HEK293 (cell line): ENCODE results near the gene HS3ST5.

Experiments
- CTCF ChIA-PET: fragments of 350-600 bp; formaldehyde crosslinking; extraction: SDS; loops from one replicate; lab custom pipeline; 2021; ENCODE audit warnings: antibody characterized with exemption; lab: Yijun Ruan, JAX
- POLR2A ChIA-PET: fragments of 300-600 bp; formaldehyde crosslinking; extraction: SDS; loops from one replicate; lab custom pipeline; 2020; ENCODE audit warnings: antibody characterized with exemption, inconsistent platforms; lab: Yijun Ruan, JAX
- H3K27ac ChIP-seq: fragments of 200-500 bp; sonication (Bioruptor generic); 2 replicates; pipeline ENCODE4 v1.5.1; 2014; ENCODE audit warnings: low read depth, low read length, control low read depth, inconsistent platforms; ENCODE audit errors: extremely low read depth
- H3K36me3 ChIP-seq, 2 experiments: fragments of 200-500 bp in 1 of 2; sonication (Bioruptor generic) in 1 of 2; 1 replicate in 1 of 2; 2 replicates in 1 of 2; pipeline ENCODE4 v1.5.1; 2014 to 2017; ENCODE audit warnings: inconsistent platforms in 2 of 2, low read length in 2 of 2; ENCODE audit not compliant: control insufficient read depth in 2 of 2, insufficient read depth in 1 of 2
- H3K4me1 ChIP-seq: fragments of 200-500 bp; sonication (Bioruptor generic); 2 replicates; pipeline ENCODE4 v1.5.1; 2014; ENCODE audit warnings: mild to moderate bottlenecking, low read length, inconsistent platforms; ENCODE audit not compliant: control insufficient read depth, insufficient read depth
- H3K4me3 ChIP-seq: 2 replicates; pipeline ENCODE4 v1.5.1; 2011; ENCODE audit warnings: low read depth, mild to moderate bottlenecking, control low read depth, low read length, moderate library complexity
- H3K9me3 ChIP-seq: fragments of 200-500 bp; sonication (Bioruptor generic); 2 replicates; pipeline ENCODE4 v1.5.1; 2014; ENCODE audit warnings: low read depth, low read length, inconsistent platforms; ENCODE audit not compliant: control insufficient read depth, insufficient read depth
- ATF2 ChIP-seq: fragments of 450-650 bp; formaldehyde crosslinking; IDR thresholded peaks from 2 replicates; pipeline ENCODE4 v1.5.1; 2016; ENCODE audit warnings: missing biosample characterization, missing genetic modification characterization, low read depth
- HOXC10 ChIP-seq: sonication (generic); formaldehyde crosslinking; IDR thresholded peaks from 2 replicates; pipeline ENCODE4 v1.8.1; 2023; ENCODE audit warnings: mild to moderate bottlenecking, missing genetic modification reagents
- HOXD13 ChIP-seq: sonication (generic); formaldehyde crosslinking; IDR thresholded peaks from 2 replicates; pipeline ENCODE4 v1.8.0; 2022; ENCODE audit warnings: missing genetic modification reagents, borderline replicate concordance
- INSM2 ChIP-seq: fragments of 450-650 bp; formaldehyde crosslinking; IDR thresholded peaks from 2 replicates; pipeline ENCODE4 v1.5.1; 2016; ENCODE audit warnings: missing biosample characterization, missing genetic modification characterization
- KLF16 ChIP-seq: fragments of 450-650 bp; formaldehyde crosslinking; IDR thresholded peaks from 2 replicates; pipeline ENCODE4 v1.5.1; 2017; ENCODE audit warnings: missing biosample characterization, missing genetic modification characterization
- ZBTB1 ChIP-seq: fragments of 450-650 bp; formaldehyde crosslinking; IDR thresholded peaks from 2 replicates; pipeline ENCODE4 v1.5.1; 2016; ENCODE audit warnings: missing biosample characterization, missing genetic modification characterization
- ZNF221 ChIP-seq: fragments of 450-650 bp; formaldehyde crosslinking; IDR thresholded peaks from 2 replicates; pipeline ENCODE4 v1.5.1; 2017; ENCODE audit warnings: missing biosample characterization, missing genetic modification characterization, borderline replicate concordance
- ZNF223 ChIP-seq: fragments of 450-650 bp; formaldehyde crosslinking; IDR thresholded peaks from 2 replicates; pipeline ENCODE4 v1.5.1; 2016; ENCODE audit warnings: missing biosample characterization, missing genetic modification characterization
- ZNF248 ChIP-seq: fragments of 450-650 bp; formaldehyde crosslinking; IDR thresholded peaks from 2 replicates; pipeline ENCODE4 v1.5.1; 2017; ENCODE audit warnings: missing biosample characterization, missing genetic modification characterization
- ZNF391 ChIP-seq: fragments of 450-650 bp; formaldehyde crosslinking; IDR thresholded peaks from 2 replicates; pipeline ENCODE4 v1.5.1; 2016; ENCODE audit warnings: low read depth, missing biosample characterization, missing genetic modification characterization, borderline replicate concordance
- ZNF449 ChIP-seq: fragments of 450-650 bp; formaldehyde crosslinking; IDR thresholded peaks from 2 replicates; pipeline ENCODE4 v1.5.1; 2017; ENCODE audit warnings: missing biosample characterization, mild to moderate bottlenecking, missing genetic modification characterization, moderate library complexity
- ZNF514 ChIP-seq: fragments of 450-650 bp; formaldehyde crosslinking; IDR thresholded peaks from 2 replicates; pipeline ENCODE4 v1.5.1; 2016; ENCODE audit warnings: missing biosample characterization, missing genetic modification characterization
- ZNF529 ChIP-seq: fragments of 450-650 bp; formaldehyde crosslinking; IDR thresholded peaks from 2 replicates; pipeline ENCODE4 v1.5.1; 2017; ENCODE audit warnings: missing genetic modification characterization, missing biosample characterization; ENCODE audit not compliant: insufficient replicate concordance
- ZNF549 ChIP-seq: fragments of 450-650 bp; IDR thresholded peaks from 2 replicates; pipeline ENCODE4 v1.5.1; 2018; ENCODE audit warnings: missing biosample characterization, missing genetic modification characterization, mild to moderate bottlenecking, inconsistent platforms, moderate library complexity
- ZNF626 ChIP-seq: fragments of 450-650 bp; sonication (Bioruptor Pico); formaldehyde crosslinking; IDR thresholded peaks from 2 replicates; pipeline ENCODE4 v1.5.1; 2018; ENCODE audit warnings: missing biosample characterization, missing genetic modification characterization, inconsistent platforms
- ZNF645 ChIP-seq: fragments of 450-650 bp; formaldehyde crosslinking; IDR thresholded peaks from 2 replicates; pipeline ENCODE4; 2016; ENCODE audit warnings: missing biosample characterization, missing genetic modification characterization
- ZNF670 ChIP-seq: fragments of 450-650 bp; formaldehyde crosslinking; IDR thresholded peaks from 2 replicates; pipeline ENCODE4 v1.5.1; 2016; ENCODE audit warnings: missing biosample characterization, missing genetic modification characterization, low read depth
- ZNF747 ChIP-seq: fragments of 450-650 bp; formaldehyde crosslinking; IDR thresholded peaks from 2 replicates; pipeline ENCODE4 v1.5.1; 2016; ENCODE audit warnings: missing biosample characterization, missing genetic modification characterization
- ZNF791 ChIP-seq: fragments of 450-650 bp; formaldehyde crosslinking; IDR thresholded peaks from 2 replicates; pipeline ENCODE4 v1.5.1; 2016; ENCODE audit warnings: missing biosample characterization, missing genetic modification characterization
- ZXDB ChIP-seq: fragments of 450-650 bp; formaldehyde crosslinking; IDR thresholded peaks from 2 replicates; pipeline ENCODE4 v1.5.1; 2016; ENCODE audit warnings: missing biosample characterization, missing genetic modification characterization
- TF ChIP-seq, protein P1 (sequence below): fragments of 450-650 bp; formaldehyde crosslinking; IDR thresholded peaks from 2 replicates; pipeline ENCODE4 v1.5.1; 2017; ENCODE audit warnings: missing biosample characterization, missing genetic modification characterization

Gene HS3ST5

GRCh38 chr6:114267897-114268296, 74.9 kb downstream of the HS3ST5 start (continued):
- no peak for TF ChIP-seq ZNF449 (tag by site-specific recombination)

DNA sequence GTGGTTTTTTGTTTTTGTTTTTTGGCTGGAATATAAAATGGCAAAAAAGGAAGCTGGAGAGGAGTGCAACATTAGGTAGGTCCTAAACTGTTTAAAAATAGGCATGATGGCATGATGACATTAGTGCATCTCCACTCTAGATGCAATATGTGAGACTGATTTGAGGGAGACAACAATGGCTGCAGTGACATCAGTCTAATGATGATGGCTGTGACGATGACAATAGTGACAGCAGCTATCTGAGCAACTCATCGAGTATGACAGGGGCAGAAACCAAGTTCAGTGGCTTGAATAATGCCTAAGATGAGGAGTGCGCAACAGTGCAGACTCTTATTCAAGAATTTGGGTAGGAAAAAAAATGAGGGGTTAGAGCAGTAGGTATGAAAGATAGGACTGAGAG, 82.0 kb downstream of the HS3ST5 start:
- Histone ChIP-seq H3K9me3 (no peaks in the 10 kb centered on the region), H3K4me1 (no peaks in the 10 kb centered on the region), H3K4me3 (no peak overlapping the region), H3K36me3 (no peaks in the 10 kb centered on the region), H3K27ac (no peak overlapping the region)
- ChIA-PET CTCF (no interaction called here), POLR2A (no interaction called here)
- no peak for TF ChIP-seq ZNF529 (tag by site-specific recombination)
- no peak for TF ChIP-seq ZNF221 (tag by site-specific recombination)
- TF ChIP-seq ZNF549 (tag by site-specific recombination): no peak
- TF ChIP-seq ATF2 (tag by site-specific recombination): no peak
- no peak for TF ChIP-seq ZNF223 (tag by site-specific recombination)
- TF ChIP-seq KLF16 (tag by site-specific recombination): no peak
- TF ChIP-seq ZNF626 (tag by site-specific recombination): no peak
- no peak for TF ChIP-seq ZNF514
- no peak for TF ChIP-seq ZBTB1 (tag by site-specific recombination)
- TF ChIP-seq ZNF747: no peak
- TF ChIP-seq HOXD13: no peak
- TF ChIP-seq ZXDB: no peak
- no peak for TF ChIP-seq ZNF248 (tag by site-specific recombination)
- TF ChIP-seq INSM2 (tag by site-specific recombination): no peak
- no peak for TF ChIP-seq HOXC10 (CRISPR knock-in tag)
- no peak for TF ChIP-seq ZNF791 (tag by site-specific recombination)
- no peak for TF ChIP-seq ZNF670 (tag by site-specific recombination)
- TF ChIP-seq ZNF391 (tag by site-specific recombination): no peak
- TF ChIP-seq ZNF645 (tag by site-specific recombination): no peak
- TF ChIP-seq, protein P1, sequence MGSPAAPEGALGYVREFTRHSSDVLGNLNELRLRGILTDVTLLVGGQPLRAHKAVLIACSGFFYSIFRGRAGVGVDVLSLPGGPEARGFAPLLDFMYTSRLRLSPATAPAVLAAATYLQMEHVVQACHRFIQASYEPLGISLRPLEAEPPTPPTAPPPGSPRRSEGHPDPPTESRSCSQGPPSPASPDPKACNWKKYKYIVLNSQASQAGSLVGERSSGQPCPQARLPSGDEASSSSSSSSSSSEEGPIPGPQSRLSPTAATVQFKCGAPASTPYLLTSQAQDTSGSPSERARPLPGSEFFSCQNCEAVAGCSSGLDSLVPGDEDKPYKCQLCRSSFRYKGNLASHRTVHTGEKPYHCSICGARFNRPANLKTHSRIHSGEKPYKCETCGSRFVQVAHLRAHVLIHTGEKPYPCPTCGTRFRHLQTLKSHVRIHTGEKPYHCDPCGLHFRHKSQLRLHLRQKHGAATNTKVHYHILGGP: no peak
